ENCODE data around the gene C2CD4C.

DNA sequence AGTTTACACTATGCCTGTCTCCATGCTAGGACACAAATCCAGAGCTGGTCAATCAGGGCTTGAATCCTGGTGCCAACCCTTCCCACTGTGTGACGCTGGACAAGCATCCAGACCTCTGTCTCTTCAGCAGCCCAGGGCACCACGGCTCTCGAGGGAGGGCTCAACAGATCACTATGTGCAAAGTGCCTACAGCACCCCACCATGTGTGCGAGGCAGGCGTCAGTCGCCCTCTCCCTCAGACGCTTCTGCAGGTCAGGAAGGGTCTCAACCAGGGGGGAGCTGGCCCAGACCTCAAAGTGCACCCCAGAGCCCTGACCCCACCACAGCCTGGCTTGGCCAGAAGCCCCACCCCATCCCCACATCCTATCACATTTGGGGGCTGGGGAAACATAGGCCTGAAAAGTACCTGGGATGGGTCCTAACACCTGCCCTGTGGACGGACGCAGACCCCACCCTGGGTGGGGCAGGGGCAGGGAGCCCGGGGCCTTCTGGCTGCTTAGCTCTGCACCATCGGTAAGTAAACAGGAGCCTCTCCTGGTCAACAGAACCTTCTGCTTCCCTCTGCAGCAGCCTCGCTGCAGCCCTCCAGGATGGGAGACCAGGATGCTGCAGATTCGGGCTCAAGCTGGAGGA is 2.9 kb upstream of the C2CD4C start:
- TF ChIP-seq, protein P1, sequence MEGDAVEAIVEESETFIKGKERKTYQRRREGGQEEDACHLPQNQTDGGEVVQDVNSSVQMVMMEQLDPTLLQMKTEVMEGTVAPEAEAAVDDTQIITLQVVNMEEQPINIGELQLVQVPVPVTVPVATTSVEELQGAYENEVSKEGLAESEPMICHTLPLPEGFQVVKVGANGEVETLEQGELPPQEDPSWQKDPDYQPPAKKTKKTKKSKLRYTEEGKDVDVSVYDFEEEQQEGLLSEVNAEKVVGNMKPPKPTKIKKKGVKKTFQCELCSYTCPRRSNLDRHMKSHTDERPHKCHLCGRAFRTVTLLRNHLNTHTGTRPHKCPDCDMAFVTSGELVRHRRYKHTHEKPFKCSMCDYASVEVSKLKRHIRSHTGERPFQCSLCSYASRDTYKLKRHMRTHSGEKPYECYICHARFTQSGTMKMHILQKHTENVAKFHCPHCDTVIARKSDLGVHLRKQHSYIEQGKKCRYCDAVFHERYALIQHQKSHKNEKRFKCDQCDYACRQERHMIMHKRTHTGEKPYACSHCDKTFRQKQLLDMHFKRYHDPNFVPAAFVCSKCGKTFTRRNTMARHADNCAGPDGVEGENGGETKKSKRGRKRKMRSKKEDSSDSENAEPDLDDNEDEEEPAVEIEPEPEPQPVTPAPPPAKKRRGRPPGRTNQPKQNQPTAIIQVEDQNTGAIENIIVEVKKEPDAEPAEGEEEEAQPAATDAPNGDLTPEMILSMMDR (conservative IDR thresholded peaks at IDR 0.05; ENCODE audit: low read depth, low read length), result no peak
- no peak for TF ChIP-seq EZH2 (IDR thresholded peaks at IDR 0.05; ENCODE audit: low read length, unreplicated experiment)
